ENCODE data around the gene WNT11. TPM values are rescaled to one million over a fixed set of nuclear protein-coding genes. Genes with fewer than 3 reads are reported as not detected.

Gene WNT11
- total RNA-seq, 1 experiment from 2014 or later, result 0.98 TPM

DNA sequence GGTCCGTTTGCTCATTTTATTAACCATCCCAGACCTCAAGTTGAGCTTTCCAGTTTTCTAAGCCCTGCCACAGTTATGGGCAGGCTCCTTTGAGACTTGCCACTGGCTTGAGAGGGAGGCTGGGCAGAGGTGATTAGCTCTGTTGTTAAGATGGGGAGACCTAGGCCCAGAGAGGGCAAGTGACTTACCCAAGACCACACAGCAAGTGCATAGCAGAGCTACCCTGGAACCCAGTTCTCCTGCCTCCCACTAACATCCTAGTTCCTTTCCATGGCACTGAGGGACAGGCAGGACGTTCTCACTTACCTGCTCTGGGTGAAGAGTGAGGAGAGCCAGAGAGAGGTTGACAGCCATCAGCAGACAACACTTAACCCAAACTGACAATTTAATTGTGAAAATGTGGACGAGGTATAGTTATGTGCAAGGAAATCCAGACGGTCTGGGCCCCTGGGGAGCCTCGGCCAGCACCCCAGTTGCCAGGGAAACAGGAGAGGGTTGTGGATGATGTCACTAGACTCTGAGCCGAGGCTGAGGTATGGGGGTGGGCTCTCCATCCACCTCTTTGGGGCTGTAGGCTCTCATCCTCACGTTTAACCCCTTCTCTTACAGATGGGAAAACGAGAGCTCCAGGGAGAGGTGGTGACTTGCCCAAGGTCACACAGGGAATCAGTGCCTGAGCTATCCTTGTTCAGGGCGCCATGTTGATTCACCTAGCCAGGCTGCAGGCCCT is 12.3 kb upstream of the WNT11 start:
- no peak for DNase-seq (ENCODE audit: low spot score)

DNA sequence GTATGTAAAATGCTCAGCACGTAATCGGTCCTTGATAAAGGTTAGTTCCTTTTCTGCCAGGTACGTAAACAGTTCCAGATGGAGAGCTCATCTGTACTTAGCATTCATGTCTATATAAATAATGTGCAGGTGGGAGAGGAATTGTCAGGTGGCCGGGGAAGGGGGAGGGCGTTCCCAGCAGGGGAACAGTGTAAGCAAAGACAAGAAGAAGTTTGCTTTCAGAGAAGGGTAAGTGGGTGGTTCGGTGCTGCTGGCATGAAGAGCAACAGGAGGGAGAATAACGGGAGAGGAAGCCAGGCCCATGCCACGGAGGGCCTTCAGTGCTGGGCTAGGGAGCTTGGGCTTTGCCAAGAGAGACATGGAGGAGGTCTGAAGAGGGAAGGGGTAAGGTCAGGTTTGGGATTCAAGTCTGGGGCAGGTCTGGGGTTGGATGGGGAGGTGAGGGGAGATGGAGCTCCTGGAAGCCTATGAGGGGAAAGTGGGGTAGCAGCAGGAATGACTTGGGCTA is 11.4 kb upstream of the WNT11 start:
- DNase-seq (ENCODE audit: low spot score), result no peak

- no peak for DNase-seq (ENCODE audit: low spot score)
Observed at GRCh38 chr11:76216536-76217325, 10.4 kb upstream of the WNT11 start.

DNA sequence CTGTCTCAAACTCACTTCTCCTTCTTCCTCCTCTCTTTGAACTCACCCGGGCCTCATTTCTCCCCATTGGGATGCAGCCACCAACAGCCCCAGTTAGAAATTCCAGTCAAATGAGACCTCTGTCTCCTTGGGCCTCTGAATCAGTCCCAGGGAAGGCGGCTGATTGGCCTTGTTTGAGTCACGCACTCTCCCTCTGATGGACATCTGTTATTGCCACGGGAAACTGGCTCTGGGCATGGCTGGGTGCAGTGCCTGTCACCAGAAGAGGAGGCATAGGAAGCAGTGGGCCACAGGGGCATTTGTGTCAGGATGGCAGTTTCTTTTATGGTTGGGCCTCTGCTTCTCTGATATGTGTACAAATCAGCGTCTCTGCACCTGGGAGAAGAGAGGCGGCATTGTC is 9.6 kb upstream of the WNT11 start:
- peak; percentile 49 for DNase-seq (ENCODE audit: low spot score)

DNA sequence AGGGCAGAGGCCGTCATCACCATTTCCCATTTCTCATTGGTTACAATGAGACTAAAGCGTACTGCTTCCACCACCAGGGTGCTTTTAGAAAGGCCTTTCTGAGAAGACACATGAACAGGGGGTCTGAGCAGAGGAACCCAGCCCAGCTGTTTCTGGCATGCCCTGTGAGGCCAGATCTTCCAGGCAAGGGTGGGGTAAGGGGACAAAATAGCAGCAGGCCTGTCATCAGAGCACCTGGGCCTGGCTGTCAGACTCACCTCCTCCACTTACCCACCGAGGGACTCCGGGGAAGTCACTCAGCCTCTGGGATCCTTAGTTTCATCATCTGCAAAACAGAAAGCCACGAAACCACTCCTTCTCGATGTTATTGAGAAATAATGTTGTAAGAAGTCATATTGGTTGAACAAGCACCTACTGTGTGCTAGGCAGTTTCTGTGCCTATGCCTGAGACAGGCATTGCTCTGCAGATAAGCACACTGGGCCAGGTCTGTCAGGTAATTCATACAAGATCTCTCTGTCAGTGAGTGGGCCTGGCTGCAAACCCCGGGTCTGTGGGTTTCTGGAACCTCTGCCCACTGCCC is 8.8 kb upstream of the WNT11 start:
- no peak for DNase-seq (ENCODE audit: low spot score)

DNA sequence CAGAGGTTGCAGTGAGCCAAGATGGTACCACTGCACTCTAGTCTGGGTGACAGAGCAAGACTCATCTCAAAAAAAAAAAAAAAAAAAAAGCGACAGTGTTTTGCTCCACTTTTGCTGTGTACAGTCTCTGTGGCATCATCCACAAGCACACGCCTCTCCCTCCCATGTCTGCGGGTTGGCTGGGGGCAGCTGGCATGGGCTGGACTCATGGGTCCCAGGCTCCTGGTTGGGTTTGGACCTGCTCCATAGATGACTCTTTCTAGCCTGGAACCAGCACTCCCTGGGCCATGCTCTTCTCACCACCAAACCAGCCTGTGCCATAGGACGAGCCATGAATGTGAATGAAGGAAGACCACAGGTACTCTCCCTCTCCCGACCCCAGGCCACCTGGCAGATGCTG is 7.9 kb upstream of the WNT11 start:
- DNase-seq (ENCODE audit: low spot score), result no peak

GRCh38 chr11:76212086-76213035 is 6.1 kb upstream of the WNT11 start:
- no peak for DNase-seq (ENCODE audit: low spot score)

DNA sequence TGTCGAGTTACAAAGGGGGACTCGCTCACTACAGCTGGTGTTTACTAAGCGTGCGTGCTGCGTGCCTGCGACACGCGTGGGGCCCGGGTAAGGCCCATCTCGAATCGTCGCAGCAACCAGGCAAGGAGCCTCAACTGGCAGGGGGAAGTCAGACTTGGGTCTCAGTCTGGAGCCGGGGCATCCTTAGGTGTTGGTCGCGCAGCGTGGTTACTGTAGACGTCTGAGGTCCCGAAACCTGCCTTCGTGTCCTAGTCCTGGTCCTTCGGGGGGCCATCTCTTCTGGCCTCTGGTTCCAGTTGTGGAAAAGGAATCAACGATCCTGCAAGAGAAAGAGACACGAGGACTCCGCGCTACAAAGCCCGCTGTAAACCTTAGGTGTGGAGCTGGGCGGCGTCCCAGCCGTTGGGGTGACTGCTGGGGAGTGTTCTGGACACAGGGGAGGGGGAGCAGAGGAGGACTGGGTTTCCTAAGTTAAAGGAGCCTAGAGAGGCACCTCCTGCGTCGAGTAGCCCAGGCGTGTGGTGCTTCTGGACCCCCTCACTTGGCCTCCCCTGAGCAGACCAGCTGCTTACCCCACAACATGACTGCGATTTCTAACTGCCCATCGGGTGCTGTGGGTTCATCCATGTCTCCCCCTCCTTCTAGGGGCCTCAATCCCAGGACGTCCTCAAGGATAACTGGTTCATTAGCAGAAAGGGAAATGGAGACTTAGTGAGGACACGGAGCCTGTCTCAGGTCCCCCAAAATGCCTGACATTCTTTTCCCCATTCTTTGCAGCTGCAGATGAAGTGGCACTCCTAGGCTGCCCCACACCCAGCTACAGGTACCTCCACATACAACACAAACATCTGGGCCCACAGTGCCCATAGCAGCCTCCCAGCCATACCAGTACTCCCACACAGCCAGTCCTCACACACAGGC is 4.9 kb upstream of the WNT11 start:
- no peak for DNase-seq (ENCODE audit: low spot score)

DNA sequence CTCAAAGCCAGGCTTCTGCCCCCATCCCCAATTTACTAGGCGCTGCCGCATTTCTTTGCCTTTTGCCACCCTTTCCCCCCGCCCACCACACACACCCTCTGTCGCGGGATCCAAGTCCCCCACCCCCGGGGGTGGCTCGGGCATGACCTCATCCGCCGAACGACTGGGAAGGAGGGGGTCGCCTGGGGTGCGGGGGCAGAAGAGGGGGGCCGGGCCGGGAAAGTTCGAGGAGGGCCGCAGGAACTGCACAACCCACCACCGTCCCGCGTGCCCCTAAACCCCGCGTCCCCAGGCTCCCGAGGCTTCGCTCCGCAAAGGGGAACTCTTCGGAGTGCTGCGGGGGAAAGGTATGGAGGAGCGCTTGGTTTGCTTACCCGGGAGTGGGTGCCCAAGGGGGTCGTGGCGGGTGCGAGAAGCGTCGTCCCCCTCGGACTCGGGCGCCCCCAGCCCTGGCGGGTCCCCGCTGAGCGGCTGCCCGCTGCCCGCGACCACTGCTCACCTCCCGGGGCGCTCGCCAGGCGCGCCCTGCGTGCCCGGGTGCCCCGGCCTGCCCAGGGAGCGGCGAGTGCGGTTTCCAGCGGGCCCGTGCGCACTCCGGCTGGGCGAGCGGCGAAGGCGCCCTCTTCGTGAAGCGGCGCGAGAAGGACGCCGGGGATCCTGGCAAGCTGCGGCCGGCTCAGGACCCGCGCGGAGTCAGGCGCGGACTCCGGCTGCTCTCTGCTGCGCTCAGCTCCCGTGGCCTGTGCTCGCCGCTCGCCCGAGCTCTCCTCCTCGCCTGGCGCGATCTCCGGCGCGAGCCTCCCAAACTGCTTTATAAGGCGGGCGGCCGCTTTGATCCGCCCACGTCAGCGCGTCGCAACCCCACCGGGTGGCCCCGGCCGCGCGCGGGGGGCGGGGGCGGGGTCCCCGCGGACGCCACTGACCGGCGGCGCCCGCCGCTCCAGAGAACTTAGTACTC is 4.0 kb upstream of the WNT11 start:
- peak; percentile 31 for DNase-seq (ENCODE audit: low spot score)

DNA sequence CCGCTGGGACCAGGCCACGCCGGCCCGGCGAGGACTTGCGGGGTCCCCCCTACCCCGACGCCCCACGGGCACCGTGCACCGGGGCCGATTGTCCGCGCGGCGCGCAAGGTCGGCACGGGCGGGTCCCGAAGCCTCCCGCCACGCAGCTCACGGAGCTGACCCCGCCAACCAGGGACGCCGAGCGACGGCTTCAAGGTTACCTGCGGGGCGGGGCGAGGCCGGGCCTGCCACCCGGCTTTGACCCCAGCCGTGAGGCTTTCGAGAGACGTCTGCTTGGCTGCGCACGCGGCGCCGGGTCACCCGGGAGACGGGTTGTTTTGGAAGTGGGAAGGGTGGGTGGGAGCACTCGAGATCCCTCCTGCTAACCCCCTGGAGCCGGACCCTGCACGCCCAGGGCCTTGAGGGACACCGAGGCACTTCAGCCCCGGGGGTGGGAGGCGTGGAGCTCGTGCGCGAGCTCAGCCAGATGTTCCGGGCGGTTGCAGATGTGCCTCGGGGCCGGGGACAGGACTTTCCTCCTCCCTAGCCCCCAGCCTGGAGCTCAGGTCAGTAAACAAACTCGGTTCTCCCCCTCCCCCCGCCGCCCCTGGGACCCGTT is 3.2 kb upstream of the WNT11 start:
- no peak for DNase-seq (ENCODE audit: low spot score)

DNA sequence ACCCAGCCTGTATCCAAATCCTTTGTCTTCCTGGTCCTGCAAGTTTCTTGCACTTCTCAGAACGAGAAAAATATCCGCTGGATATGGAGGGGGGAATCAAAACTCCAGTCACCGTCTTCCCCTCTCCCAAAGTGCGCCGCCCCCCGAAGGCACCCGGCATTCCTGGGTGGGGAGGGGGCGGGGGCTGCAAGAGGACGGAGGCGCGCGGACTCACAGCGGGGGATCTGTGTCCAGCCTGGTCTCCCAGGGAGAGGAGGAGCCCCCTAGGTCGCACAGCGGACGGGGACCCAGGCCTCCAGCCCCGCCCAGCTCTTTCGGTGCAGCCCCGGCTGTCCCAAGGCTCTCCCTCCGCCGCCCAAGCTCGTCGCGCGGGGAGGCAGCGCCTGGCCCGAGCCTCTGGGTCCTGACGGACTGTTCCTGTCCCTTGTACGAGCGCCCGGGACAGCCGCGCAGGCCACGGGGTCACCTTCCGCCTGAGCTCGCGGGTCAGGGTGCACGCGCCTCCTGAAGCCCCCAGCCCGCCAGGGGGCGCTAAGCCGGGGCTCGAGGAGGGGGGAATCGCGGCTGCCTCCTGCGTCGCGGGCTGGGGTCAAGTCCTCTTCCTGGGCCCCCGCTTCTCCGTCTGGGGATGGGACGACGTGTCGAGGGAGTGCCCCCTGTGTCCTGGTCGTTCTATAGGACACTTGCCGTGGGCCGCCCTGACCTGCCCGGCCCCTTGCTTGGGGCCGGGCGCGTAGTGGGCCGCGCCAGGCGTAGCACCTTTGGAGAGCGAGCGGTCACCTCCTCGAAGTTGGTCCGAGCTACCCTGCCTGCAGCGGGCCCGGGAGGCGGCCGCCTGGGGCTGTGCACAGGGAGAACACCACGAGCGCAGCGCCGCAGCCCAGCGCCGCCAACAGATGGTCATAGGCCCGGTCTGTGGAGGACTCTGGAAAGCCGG is 2.4 kb upstream of the WNT11 start:
- no peak for DNase-seq (ENCODE audit: low spot score)

GRCh38 chr11:76207642-76208401 is 1.5 kb upstream of the WNT11 start:
- DNase-seq (ENCODE audit: low spot score), result peak; percentile 61

DNA sequence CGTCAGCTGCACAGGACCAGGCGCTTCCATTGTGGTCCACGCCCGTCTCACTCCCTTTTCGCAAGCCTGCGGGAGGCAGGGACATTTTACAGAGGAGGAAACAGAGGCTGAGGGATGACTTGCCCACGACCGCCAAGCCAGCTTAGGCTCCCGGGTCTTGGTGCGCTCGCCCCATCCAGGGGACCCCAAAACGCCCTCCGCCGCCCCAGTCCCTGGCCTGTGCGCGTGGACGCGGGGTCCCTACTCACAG is 300 bp downstream of the WNT11 start:
- DNase-seq (ENCODE audit: low spot score), result no peak

DNA sequence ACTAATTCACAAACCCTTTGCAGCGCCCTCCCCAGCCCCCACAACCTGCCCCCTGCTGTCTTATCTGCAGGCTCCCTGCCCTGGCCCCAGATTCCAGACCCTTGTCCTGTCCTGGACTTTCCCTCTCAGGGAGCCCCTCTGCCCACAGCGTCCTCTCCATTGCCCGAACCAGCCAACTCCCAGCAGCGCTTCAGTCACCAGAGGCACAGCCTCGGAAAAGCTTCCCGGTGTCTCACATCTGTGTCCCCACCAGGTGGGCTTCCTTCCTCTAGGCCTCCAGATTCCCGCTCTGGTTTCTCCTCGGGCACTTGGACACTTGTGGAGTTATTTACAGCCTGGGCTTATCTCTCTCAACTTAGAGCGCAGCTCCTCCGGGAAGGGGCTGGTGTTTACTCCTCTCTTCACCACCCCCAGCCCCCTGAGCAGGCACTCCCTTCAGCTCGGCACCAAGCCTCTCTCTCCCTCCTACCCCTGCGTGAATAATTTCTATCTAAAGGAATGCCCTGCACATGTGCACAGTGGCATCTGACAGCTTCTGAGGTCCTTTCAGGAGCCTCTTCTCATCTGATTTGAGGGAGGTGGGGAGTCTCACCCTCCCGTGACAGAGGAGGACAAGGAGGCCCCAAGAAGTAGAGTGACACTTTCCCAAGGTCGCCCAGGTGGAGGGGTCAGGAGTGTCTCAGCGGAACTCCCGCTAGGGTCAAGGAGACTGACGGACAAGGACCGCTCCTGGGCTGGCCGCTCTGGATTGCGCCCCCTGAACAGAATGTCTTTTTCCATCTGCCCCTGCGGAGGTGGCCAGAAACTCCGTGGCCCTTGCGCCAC is 838 bp downstream of the WNT11 start:
- no peak for DNase-seq (ENCODE audit: low spot score)

- no peak for DNase-seq (ENCODE audit: low spot score)
Observed at GRCh38 chr11:76203937-76204336, 2.4 kb downstream of the WNT11 start.

- DNase-seq (ENCODE audit: low spot score), result no peak
Observed at GRCh38 chr11:76203131-76203925, 3.0 kb downstream of the WNT11 start.

Data from A172 (cell line).